Aorta (tissue), 5 donors: ENCODE data around the gene DLX3. TPM values are rescaled to one million over a fixed set of nuclear protein-coding genes. Genes with fewer than 3 reads are reported as not detected.

ENCODE experiments used
- ATAC-seq: fragments of 200-7000 bp; cut with Tn5 transposase; one replicate; pipeline ENCODE4 v1.9.1; 2022; ENCODE audit warnings: moderate library complexity; ENCODE audit not compliant: low FRiP score
- DNase-seq, 2 donors: peaks; one replicate each; pipeline ENCODE4 v3.0.0-alpha.2; 2020
- H3K27ac ChIP-seq, 2 donors: one replicate each; pipeline ENCODE4 v1.5.1; 2013; ENCODE audit warnings: low read length in 2 of 2, mild to moderate bottlenecking in 2 of 2, moderate library complexity in 2 of 2, control low read depth in 1 of 2, inconsistent platforms in 1 of 2, low read depth in 1 of 2
- H3K27me3 ChIP-seq, 2 donors: one replicate each; pipeline ENCODE4 v1.6.1; 2013; ENCODE audit warnings: control low read depth in 1 of 2, low read length in 1 of 2, mild to moderate bottlenecking in 1 of 2, moderate library complexity in 1 of 2; ENCODE audit not compliant: insufficient read depth in 2 of 2, control insufficient read depth in 1 of 2
- H3K36me3 ChIP-seq, 2 donors: one replicate each; pipeline ENCODE4 v1.6.1; 2013; ENCODE audit warnings: control low read depth in 1 of 2, low read length in 1 of 2, mild to moderate bottlenecking in 1 of 2; ENCODE audit not compliant: insufficient read depth in 2 of 2, control insufficient read depth in 1 of 2
- H3K4me1 ChIP-seq, 2 donors: one replicate each; pipeline ENCODE4 v1.6.1; 2013; ENCODE audit warnings: low read length in 2 of 2, control low read depth in 1 of 2, mild to moderate bottlenecking in 1 of 2, moderate library complexity in 1 of 2; ENCODE audit not compliant: insufficient read depth in 2 of 2, control insufficient read depth in 1 of 2
- H3K4me3 ChIP-seq, 2 donors: one replicate each; pipeline ENCODE4 v1.5.1; 2013; ENCODE audit warnings: low read length in 2 of 2, control low read depth in 1 of 2, mild to moderate bottlenecking in 1 of 2
- H3K9me3 ChIP-seq: one replicate; pipeline ENCODE4 v1.6.1; 2013; ENCODE audit warnings: mild to moderate bottlenecking, low read length; ENCODE audit not compliant: control insufficient read depth
- WGBS, 2 donors: extraction: QIAGEN DNeasy Blood & Tissue Kit; methylation state at CpG; one replicate each; pipeline ENCODE4 v1.1.7; 2013; 5-methylcytosine and 5-hydroxymethylcytosine counted together
- intact Hi-C, 2 donors: fragments of 100-400 bp; cut with DNase I; formaldehyde crosslinking; loops; one replicate each; pipeline versions ENCODE4 v1.14.2 to v1.15.0; 2022
- polyA plus RNA-seq, 2 donors: library from polyadenylated mRNA; stranded (reverse); fragments of 200-250 nt; gene quantifications; one replicate each; pipeline ENCODE4 v1.2.3, GENCODE V29; 2013
- total RNA-seq, 2 donors: library from RNA; stranded (reverse); fragmentation: NEBNext Ultra II Directional; extraction: Animal tissue kit (Norgen Biotek cat#: 25700); gene quantifications; one replicate each; pipeline ENCODE4 v1.2.1, GENCODE V29; 2021
- donor health status: healthy with polysubstance abuse.
- donor health status: Bipolar disorder and iron deficiency.
- donor health status: DM: no; HTN: no; CAD: no.
- donor health status: DM: no; HTN: no; CAD: no.
- donor health status: DM: yes; HTN: yes; CAD: no.

The DLX3 gene
- total and polyA plus RNA-seq, 4 donors = 0.18 to 1.3 (median 0.71) TPM

GRCh38 chr17:49952209-49952911 lies 42.7 kb downstream of the DLX3 start:
- Histone ChIP-seq H3K4me3 (no peak overlapping the region), H3K27ac (no peak overlapping the region), H3K9me3 (no peaks in the 10 kb centered on the region), H3K4me1 (no peaks in the 10 kb centered on the region), H3K36me3 (no peaks in the 10 kb centered on the region), H3K27me3 (no peaks in the 10 kb centered on the region)
- WGBS, 2 donors = 38 to 45% methylated on average over 7 of the region's 7 CpGs
- DNase-seq (peak; percentile 84 to 92), ATAC-seq (peak; percentile 75)
- intact Hi-C loops = loop anchor here in 1 of 2 donors (5.0 kb wide), 1 partner anchor 45 kb away; the partner anchor contains the start of gene DLX3

- intact Hi-C loops = loop anchor here in 1 of 2 donors (5.0 kb wide), 1 partner anchor 46 kb away; the partner anchor contains the start of gene DLX3
- WGBS, 2 donors = 45 to 51% methylated on average over 14 of the region's 14 CpGs
- DNase-seq (no peak), ATAC-seq (no peak)
- H3K9me3 ChIP-seq = no peaks in the 10 kb centered on the region
- H3K27me3 ChIP-seq = no peaks in the 10 kb centered on the region
- no peaks in the 10 kb centered on the region for H3K36me3 ChIP-seq
- no peak overlapping the region for H3K4me3 ChIP-seq
- no peaks in the 10 kb centered on the region for H3K4me1 ChIP-seq
- H3K27ac ChIP-seq = no peak overlapping the region
Measured at GRCh38 chr17:49951362-49952082, 43.5 kb downstream of the DLX3 start.

GRCh38 chr17:49949634-49950033 lies 45.4 kb downstream of the DLX3 start:
- no peaks in the 10 kb centered on the region for H3K27me3 ChIP-seq
- DNase-seq = no peak
- H3K4me1 ChIP-seq = no peaks in the 10 kb centered on the region
- no peak overlapping the region for H3K4me3 ChIP-seq
- no peaks in the 10 kb centered on the region for H3K36me3 ChIP-seq
- intact Hi-C loops = loop anchor here in 1 of 2 donors (5.0 kb wide), 1 partner anchor 48 kb away; the partner anchor contains the start of gene DLX3
- no peak overlapping the region for H3K27ac ChIP-seq
- 89 to 90% methylated on average over 2 of the region's 2 CpGs for WGBS, 2 donors
- ATAC-seq = no peak
- no peaks in the 10 kb centered on the region for H3K9me3 ChIP-seq

GRCh38 chr17:49946964-49947584 lies 48.0 kb downstream of the DLX3 start:
- intact Hi-C loops = no loop called here
- no peak overlapping the region for H3K4me3 ChIP-seq
- no peaks in the 10 kb centered on the region for H3K4me1 ChIP-seq
- H3K36me3 ChIP-seq = no peaks in the 10 kb centered on the region
- no peaks in the 10 kb centered on the region for H3K27me3 ChIP-seq
- DNase-seq (no peak), ATAC-seq (no peak)
- WGBS, 2 donors = 87 to 89% methylated on average over 9 to 11 of the region's 11 CpGs
- H3K27ac ChIP-seq = no peak overlapping the region
- H3K9me3 ChIP-seq = no peaks in the 10 kb centered on the region

GRCh38 chr17:49946208-49946607 lies 48.8 kb downstream of the DLX3 start:
- DNase-seq (no peak), ATAC-seq (no peak)
- 85 to 86% methylated on average over 8 of the region's 8 CpGs for WGBS, 2 donors
- no peaks in the 10 kb centered on the region for H3K4me1 ChIP-seq
- no peaks in the 10 kb centered on the region for H3K36me3 ChIP-seq
- no peaks in the 10 kb centered on the region for H3K9me3 ChIP-seq
- H3K27me3 ChIP-seq = no peaks in the 10 kb centered on the region
- intact Hi-C loops = no loop called here
- no peak overlapping the region for H3K4me3 ChIP-seq
- no peak overlapping the region for H3K27ac ChIP-seq

GRCh38 chr17:49944273-49944870 lies 50.7 kb downstream of the DLX3 start:
- ATAC-seq (no peak), DNase-seq (no peak)
- no peaks in the 10 kb centered on the region for H3K36me3 ChIP-seq
- intact Hi-C loops = no loop called here
- WGBS, 2 donors = 28 to 29% methylated on average over 26 of the region's 26 CpGs
- no peaks in the 10 kb centered on the region for H3K9me3 ChIP-seq
- no peaks in the 10 kb centered on the region for H3K4me1 ChIP-seq
- no peak overlapping the region for H3K27ac ChIP-seq
- no peaks in the 10 kb centered on the region for H3K27me3 ChIP-seq
- H3K4me3 ChIP-seq = no peak overlapping the region

- Histone ChIP-seq H3K9me3 (no peaks in the 10 kb centered on the region), H3K4me1 (no peaks in the 10 kb centered on the region), H3K27ac (no peak overlapping the region), H3K27me3 (no peaks in the 10 kb centered on the region), H3K36me3 (no peaks in the 10 kb centered on the region), H3K4me3 (no peak overlapping the region)
- intact Hi-C loops = no loop called here
- DNase-seq (no peak), ATAC-seq (no peak)
- WGBS, 2 donors = 92 to 94% methylated on average over 5 of the region's 5 CpGs
Measured at GRCh38 chr17:49942947-49943346, 52.1 kb downstream of the DLX3 start.

GRCh38 chr17:49941427-49941826 lies 53.6 kb downstream of the DLX3 start:
- WGBS, 2 donors = 64 to 67% methylated on average over 10 of the region's 10 CpGs
- ATAC-seq (no peak), DNase-seq (no peak)
- Histone ChIP-seq H3K4me1 (no peaks in the 10 kb centered on the region), H3K36me3 (no peaks in the 10 kb centered on the region), H3K4me3 (no peak overlapping the region), H3K27ac (no peak overlapping the region), H3K27me3 (no peaks in the 10 kb centered on the region), H3K9me3 (no peaks in the 10 kb centered on the region)
- intact Hi-C loops = no loop called here
